Upper lobe of left lung (tissue), 4 donors: ENCODE data around the gene MSL3B.

Experiments
- POLR2A ChIP-seq, 4 donors: fragments of 450-650 bp; IDR thresholded peaks; one replicate each; pipeline ENCODE4 v1.5.1; 2016 to 2017; ENCODE audit warnings: antibody characterized with exemption in 4 of 4, mild to moderate bottlenecking in 2 of 4
- POLR2AphosphoS5 ChIP-seq, 2 donors: sonication (generic); formaldehyde crosslinking; IDR thresholded peaks; one replicate each; pipeline ENCODE4 v1.5.1; 2017; ENCODE audit warnings: antibody characterized with exemption in 2 of 2
- TF ChIP-seq, protein P1 (sequence below), 6 experiments: fragments of 450-650 bp in 4 of 6; fragments of 200-600 bp in 2 of 6; sonication (generic) in 2 of 6; IDR thresholded peaks; one replicate each; pipeline ENCODE4 v1.5.1; 2016 to 2019; ENCODE audit warnings: antibody characterized with exemption in 6 of 6

DNA sequence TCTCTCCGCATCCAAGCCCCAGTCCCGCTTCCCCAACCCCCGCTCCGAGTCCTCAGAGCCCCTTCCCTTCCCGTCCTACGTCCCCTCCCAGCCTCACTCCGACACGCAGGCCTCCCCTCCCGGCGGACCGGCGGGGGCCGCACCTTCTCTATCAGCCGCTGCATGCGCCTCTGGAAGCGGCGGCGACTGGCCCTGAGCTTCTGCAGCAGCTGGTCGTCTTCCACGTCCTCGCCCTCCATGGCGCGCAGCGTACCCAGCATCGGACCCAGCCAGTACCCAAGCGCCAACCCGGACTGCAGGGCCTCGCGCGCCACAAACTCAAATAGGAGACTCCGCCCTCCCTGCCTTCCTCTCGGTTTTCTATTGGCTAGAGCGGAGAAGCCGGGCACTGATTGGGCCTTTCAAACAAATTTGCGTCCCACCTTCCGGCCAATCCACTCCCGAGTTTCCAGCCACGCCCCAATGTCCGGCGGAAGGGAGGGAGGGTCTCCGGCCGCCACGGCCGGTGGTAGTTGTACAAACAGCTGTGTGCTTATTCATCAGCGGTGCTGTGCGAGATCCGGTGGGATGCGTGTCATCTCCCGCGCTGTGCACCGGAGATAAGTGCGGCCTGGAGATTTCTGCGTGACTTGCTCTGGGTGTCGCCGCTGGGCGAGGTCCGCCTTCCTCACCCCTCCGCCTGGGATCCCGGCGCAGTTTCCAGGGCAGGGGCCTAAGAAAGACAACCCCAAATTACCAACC, 13.8 kb downstream of the MSL3B start, which contains the start of gene HJURP:
- TF ChIP-seq POLR2A (IDR thresholded peaks at IDR 0.05) (peak in 1 of 4 donors; percentile 72), POLR2AphosphoS5 (IDR thresholded peaks at IDR 0.05) (peak; percentile 56 to 62)
- TF ChIP-seq, protein P1, sequence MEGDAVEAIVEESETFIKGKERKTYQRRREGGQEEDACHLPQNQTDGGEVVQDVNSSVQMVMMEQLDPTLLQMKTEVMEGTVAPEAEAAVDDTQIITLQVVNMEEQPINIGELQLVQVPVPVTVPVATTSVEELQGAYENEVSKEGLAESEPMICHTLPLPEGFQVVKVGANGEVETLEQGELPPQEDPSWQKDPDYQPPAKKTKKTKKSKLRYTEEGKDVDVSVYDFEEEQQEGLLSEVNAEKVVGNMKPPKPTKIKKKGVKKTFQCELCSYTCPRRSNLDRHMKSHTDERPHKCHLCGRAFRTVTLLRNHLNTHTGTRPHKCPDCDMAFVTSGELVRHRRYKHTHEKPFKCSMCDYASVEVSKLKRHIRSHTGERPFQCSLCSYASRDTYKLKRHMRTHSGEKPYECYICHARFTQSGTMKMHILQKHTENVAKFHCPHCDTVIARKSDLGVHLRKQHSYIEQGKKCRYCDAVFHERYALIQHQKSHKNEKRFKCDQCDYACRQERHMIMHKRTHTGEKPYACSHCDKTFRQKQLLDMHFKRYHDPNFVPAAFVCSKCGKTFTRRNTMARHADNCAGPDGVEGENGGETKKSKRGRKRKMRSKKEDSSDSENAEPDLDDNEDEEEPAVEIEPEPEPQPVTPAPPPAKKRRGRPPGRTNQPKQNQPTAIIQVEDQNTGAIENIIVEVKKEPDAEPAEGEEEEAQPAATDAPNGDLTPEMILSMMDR (IDR thresholded peaks at IDR 0.05) = no peak
